H1 (cell line): ENCODE data around the gene PRXL2B. TPM values are rescaled to one million over a fixed set of nuclear protein-coding genes. Genes with fewer than 3 reads are reported as not detected.

Experiments
- BACH1 ChIP-seq: IDR thresholded peaks from 2 replicates; pipeline ENCODE4 v1.6.1; 2012; ENCODE audit warnings: low read length, improper control_type of control experiment
- CBX5 ChIP-seq: fragments of 300-800, 300-1000 bp; sonication (generic); IDR thresholded peaks from 2 replicates; pipeline ENCODE4 v1.7.1; 2016; ENCODE audit warnings: antibody characterized with exemption, low read length, low read depth
- EGR1 ChIP-seq: IDR thresholded peaks from 2 replicates; pipeline ENCODE4 v1.6.1; 2011; ENCODE audit warnings: low read depth, low read length, borderline replicate concordance
- KDM4A ChIP-seq: IDR thresholded peaks from one replicate; pipeline ENCODE4 v1.7.1; 2012; ENCODE audit warnings: low read depth, mild to moderate bottlenecking, moderate library complexity, low read length, inconsistent platforms; ENCODE audit not compliant: severe bottlenecking
- KDM5A ChIP-seq: fragments of 200-600 bp; IDR thresholded peaks from 2 replicates; pipeline ENCODE4 v1.7.1; 2012; ENCODE audit warnings: mild to moderate bottlenecking, low read length, inconsistent platforms, mixed read lengths
- NANOG ChIP-seq: IDR thresholded peaks from 2 replicates; pipeline ENCODE4 v1.6.1; 2011; ENCODE audit warnings: low read length, low read depth, mild to moderate bottlenecking, inconsistent platforms; ENCODE audit not compliant: insufficient read depth, poor library complexity, severe bottlenecking
- SIN3A ChIP-seq, 2 experiments: IDR thresholded peaks in 1 of 2; conservative IDR thresholded peaks in 1 of 2; 2 replicates each; pipeline ENCODE4 v1.6.1; 2011 to 2012; ENCODE audit warnings: low read length in 2 of 2, improper control_type of control experiment in 1 of 2, low read depth in 1 of 2, mild to moderate bottlenecking in 1 of 2
- SP1 ChIP-seq: IDR thresholded peaks from 2 replicates; pipeline ENCODE4 v1.6.1; 2011; ENCODE audit warnings: low read depth, low read length
- polyA plus RNA-seq, 7 experiments: library from polyadenylated mRNA; depleted of rRNA in 3 of 7; stranded (reverse) in 5 of 7; unstranded in 2 of 7; fragments of >200 nt in 5 of 7; fragments of 200-250 nt in 2 of 7; gene quantifications; 1 replicate in 5 of 7; 2 replicates in 1 of 7; 4 replicates in 1 of 7; pipeline versions ENCODE4 v1.2.1 to v1.2.3, GENCODE V29; 2011 to 2013; ENCODE audit warnings: missing spikeins in 2 of 7, mixed read lengths in 2 of 7
- total RNA-seq: library from RNA; stranded (reverse); fragmentation: NEBNext Ultra II Directional; extraction: Animal tissue kit (Norgen Biotek cat#: 25700); gene quantifications from 2 replicates; pipeline ENCODE4 v1.2.1, GENCODE V29; 2021
- TF ChIP-seq, protein P1 (sequence below): IDR thresholded peaks from 2 replicates; pipeline ENCODE4 v1.6.1; 2011; ENCODE audit warnings: low read depth, mild to moderate bottlenecking, low read length; ENCODE audit not compliant: insufficient read depth

PRXL2B gene
- total and polyA plus RNA-seq, 2 of the 8 experiments (the other 6 are each of a cell fraction or from before 2014, with no cell fraction given), result 35.3 to 46.0 TPM

DNA sequence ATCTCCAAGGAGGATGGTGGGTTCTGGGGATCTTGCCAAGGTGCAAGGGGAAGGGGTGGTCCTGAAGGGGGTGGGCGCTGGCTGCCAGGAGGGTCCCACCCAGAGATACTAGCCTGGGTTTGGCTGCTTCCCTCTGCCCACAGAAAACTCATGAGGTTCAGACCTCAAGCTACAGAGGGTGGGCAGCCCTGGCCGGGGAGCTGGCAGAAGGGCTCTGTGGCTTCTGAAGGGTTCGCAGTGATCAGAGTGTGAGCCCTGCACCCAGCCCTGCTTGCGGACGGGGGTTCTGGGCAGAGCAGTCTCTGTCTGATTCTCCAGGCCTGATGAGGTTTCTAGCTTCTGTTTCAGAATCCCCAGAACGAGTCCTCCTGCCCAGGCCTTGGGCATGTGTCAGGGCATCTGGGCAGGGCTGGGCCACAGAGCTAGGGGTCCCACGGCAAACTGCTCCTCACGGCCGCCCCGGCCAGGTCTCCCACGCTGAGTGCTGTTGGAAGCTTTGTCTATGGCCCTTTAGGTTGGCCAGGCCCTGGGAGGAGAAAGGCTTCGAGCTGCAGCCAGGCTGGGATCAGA lies 46.9 kb downstream of the PRXL2B start (continued):
- TF ChIP-seq, protein P1, sequence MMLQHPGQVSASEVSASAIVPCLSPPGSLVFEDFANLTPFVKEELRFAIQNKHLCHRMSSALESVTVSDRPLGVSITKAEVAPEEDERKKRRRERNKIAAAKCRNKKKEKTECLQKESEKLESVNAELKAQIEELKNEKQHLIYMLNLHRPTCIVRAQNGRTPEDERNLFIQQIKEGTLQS, result no peak
- TF ChIP-seq KDM4A (no peak), SP1 (no peak), EGR1 (no peak), BACH1 (no peak), NANOG (no peak), CBX5 (no peak), SIN3A (conservative IDR thresholded peaks at IDR 0.05 in 1 of 2, IDR thresholded peaks at IDR 0.05 in 1 of 2; ENCODE audit: low read depth in 1 of 2, low read length in 2 of 2) (no peak), KDM5A (no peak)
